DMS153 treated with DMSO at 0.1 percent for 48 hours (cell line): ENCODE data around the gene PTCH2.
A peak's percentile ranks its signal among the peaks of the same experiment; 100 is the strongest.

Experiments used
- DNase-seq: peaks from one replicate; lab custom pipeline; 2025; ENCODE audit not compliant: unreplicated experiment; lab: John Stamatoyannopoulos, UW

PTCH2 gene

GRCh38 chr1:44842862-44843655 is at the start of gene PTCH2:
Gene PTCH2 (minus strand): TSS chr1:44843253. CDS start chr1:44842932, 321 bp downstream.
- DNase-seq = peak; percentile 27

- DNase-seq = no peak
Measured at GRCh38 chr1:44890007-44890406, 47.0 kb upstream of the PTCH2 start.

GRCh38 chr1:44885406-44885805 is 42.4 kb upstream of the PTCH2 start:
- no peak for DNase-seq

GRCh38 chr1:44884746-44885145 is 41.7 kb upstream of the PTCH2 start:
- DNase-seq = no peak

- DNase-seq = no peak
Measured at GRCh38 chr1:44881011-44881632, 38.1 kb upstream of the PTCH2 start.

GRCh38 chr1:44874155-44874554 is 31.1 kb upstream of the PTCH2 start:
- no peak for DNase-seq

GRCh38 chr1:44870096-44870495 is 27.0 kb upstream of the PTCH2 start:
- no peak for DNase-seq

GRCh38 chr1:44867801-44868200 is 24.7 kb upstream of the PTCH2 start:
- no peak for DNase-seq

- no peak for DNase-seq
Measured at GRCh38 chr1:44862829-44863401, 19.9 kb upstream of the PTCH2 start.

- no peak for DNase-seq
Measured at GRCh38 chr1:44860891-44861425, 17.9 kb upstream of the PTCH2 start.

- DNase-seq = no peak
Measured at GRCh38 chr1:44860331-44860730, 17.3 kb upstream of the PTCH2 start.

GRCh38 chr1:44857446-44857845 is 14.4 kb upstream of the PTCH2 start:
- no peak for DNase-seq

GRCh38 chr1:44855742-44856141 is 12.7 kb upstream of the PTCH2 start:
- DNase-seq = no peak

- no peak for DNase-seq
Measured at GRCh38 chr1:44854970-44855369, 11.9 kb upstream of the PTCH2 start.

- no peak for DNase-seq
Measured at GRCh38 chr1:44853201-44853600, 10.1 kb upstream of the PTCH2 start.

GRCh38 chr1:44851308-44851707 is 8.3 kb upstream of the PTCH2 start:
- DNase-seq = no peak

- DNase-seq = no peak
Measured at GRCh38 chr1:44849575-44850132, 6.6 kb upstream of the PTCH2 start.

- no peak for DNase-seq
Measured at GRCh38 chr1:44848456-44849181, 5.6 kb upstream of the PTCH2 start.

- DNase-seq = no peak
Measured at GRCh38 chr1:44847845-44848244, 4.8 kb upstream of the PTCH2 start.

GRCh38 chr1:44846985-44847384 is 3.9 kb upstream of the PTCH2 start:
- no peak for DNase-seq

- no peak for DNase-seq
Measured at GRCh38 chr1:44842486-44842861, 579 bp downstream of the PTCH2 start.
